PC-9 (cell line): ENCODE measurements around the gene AP1G1. TPM values are rescaled to one million over a fixed set of nuclear protein-coding genes. Genes with fewer than 3 reads are reported as not detected.

Experiments used
- total RNA-seq: library from RNA; stranded (reverse); gene quantifications from 2 replicates; pipeline ENCODE4 v1.2.3, GENCODE V29; 2021

AP1G1 gene
- total RNA-seq, 1 experiment from 2014 or later: 72.5 TPM

Other genes with a start within 250 kb of the AP1G1 start
- gene TAT, start 231.7 kb downstream of the AP1G1 start, total RNA-seq: 0.13 and 0.50 TPM in 2 replicates
- gene MARVELD3, start 182.7 kb downstream of the AP1G1 start, total RNA-seq: 28.5 and 28.6 TPM in 2 replicates
- gene PHLPP2, start 84.1 kb downstream of the AP1G1 start, total RNA-seq: 5.1 and 5.5 TPM in 2 replicates
- 18.2 and 25.3 TPM in 2 replicates for gene ATXN1L, start 37.1 kb upstream of the AP1G1 start, total RNA-seq
- 5.9 TPM in 2 replicates for gene ZNF821, start 75.3 kb upstream of the AP1G1 start, total RNA-seq
- 177 and 204 TPM in 2 replicates for gene IST1, start 86.7 kb upstream of the AP1G1 start, total RNA-seq
- gene PKD1L3, start 191.6 kb upstream of the AP1G1 start, total RNA-seq: not detected in 2 replicates
- 10.6 and 12.1 TPM in 2 replicates for gene DHODH, start 199.9 kb upstream of the AP1G1 start, total RNA-seq
- gene HP, start 245.7 kb upstream of the AP1G1 start, total RNA-seq: not detected in 2 replicates